ENCODE measurements around the gene FAM9C.

- TF ChIP-seq POLR2A (IDR thresholded peaks at IDR 0.05) (no peak), CTCF (IDR thresholded peaks at IDR 0.05) (no peak)
These were observed 7.5 kb downstream of the FAM9C start for GRCh38 chrX:13036896-13037295.

Data from body of pancreas (tissue), 4 donors.